ENCODE data around the gene ACVR1B. TPM values are rescaled to one million over a fixed set of nuclear protein-coding genes. Genes with fewer than 3 reads are reported as not detected.

ACVR1B gene
- total and polyA plus RNA-seq, 11 donors = 7.4 to 19.8 (median 11.6) TPM

DNA sequence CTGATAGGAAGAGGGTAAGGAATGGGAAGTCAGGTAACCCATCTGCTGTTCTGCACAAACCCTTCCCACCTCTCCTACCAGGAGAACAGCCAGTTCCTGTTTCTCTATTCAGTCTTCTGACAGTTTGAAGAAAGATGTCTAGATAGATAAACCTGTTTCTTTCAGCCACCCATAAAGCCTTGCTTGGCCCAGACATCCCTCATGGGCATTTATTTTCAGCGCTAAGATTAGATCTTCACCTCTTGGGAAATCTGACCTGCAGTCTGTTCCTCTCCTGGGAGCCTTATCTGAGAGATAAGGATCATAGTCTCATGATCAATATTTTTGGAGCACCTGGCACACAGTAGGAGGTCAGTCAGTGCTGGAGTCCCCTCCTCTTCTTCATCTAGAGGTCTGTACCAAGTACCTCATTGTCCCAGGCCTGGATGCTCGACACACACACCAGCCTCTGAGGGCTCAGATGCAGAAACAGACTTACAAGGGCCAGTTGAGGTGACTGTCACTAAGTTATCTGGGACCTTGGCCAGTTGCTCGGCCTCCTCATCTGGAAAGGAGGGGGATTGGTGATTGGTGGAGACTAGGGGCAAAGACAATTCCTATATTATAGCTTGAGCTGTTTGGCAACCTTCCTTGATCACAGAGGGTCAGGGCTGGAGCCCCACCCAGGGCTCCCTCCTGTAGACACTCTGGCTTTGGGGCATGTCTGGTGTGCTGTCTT lies 26.0 kb upstream of the ACVR1B start:
- TF ChIP-seq CTCF (IDR thresholded peaks at IDR 0.05) (no peak), POLR2A (IDR thresholded peaks at IDR 0.05) (no peak)
- intact Hi-C loops (cut with DNase I) = loop anchor here in 3 of 10 donors (2.0 to 10.0 kb wide), 4 partner anchors 33 to 55 kb away; no protein-coding TSS in a partner anchor
- Histone ChIP-seq H3K27ac (peak overlapping the region; percentile 10 to 81 (median 59)), H3K9me3 (no peaks in the 10 kb centered on the region), H3K4me3 (no peak overlapping the region), H3K4me1 (peaks cover 0 to 47% (median 28%) of the 10 kb centered on the region in 12 donors), H3K36me3 (peaks cover 0 to 7% (median 0%) of the 10 kb centered on the region in 9 donors), H3K27me3 (no peaks in the 10 kb centered on the region)
- WGBS, 4 donors = 38 to 68% (median 53%) methylated on average over 2 to 3 of the region's 3 CpGs
- no peak for DNase-seq
- ATAC-seq = peak in 1 of 4 donors; percentile 3

DNA sequence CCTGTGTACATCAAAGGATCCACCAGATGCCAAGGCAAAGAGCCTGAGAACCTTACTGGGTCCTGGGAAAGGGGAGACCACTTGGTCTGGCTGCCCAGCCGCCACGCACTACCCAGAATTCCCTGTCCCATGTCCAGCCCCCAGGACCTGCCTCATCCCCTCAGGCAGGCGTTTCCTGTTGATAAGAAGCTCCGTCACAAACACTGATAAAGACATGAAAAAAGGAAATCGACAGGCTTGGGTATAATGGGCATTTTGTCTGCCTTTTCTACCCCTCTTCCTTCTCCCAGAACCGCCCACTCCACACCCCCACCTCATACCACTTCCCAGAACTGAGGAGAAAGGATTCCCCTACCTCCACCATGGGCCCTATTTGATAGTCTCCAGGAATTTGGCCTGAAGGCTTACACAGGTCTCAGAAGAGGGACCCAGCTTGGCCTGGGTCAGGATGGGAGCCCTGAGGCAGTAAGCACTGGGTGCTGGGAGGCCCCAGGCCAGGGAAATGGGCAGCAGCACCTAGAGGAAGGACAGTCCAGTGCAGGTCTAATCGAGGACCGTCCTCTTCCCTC lies 25.4 kb upstream of the ACVR1B start:
- no peaks in the 10 kb centered on the region for H3K9me3 ChIP-seq
- intact Hi-C loops (cut with DNase I) = loop anchor here in 3 of 10 donors (2.0 to 10.0 kb wide), 4 partner anchors 34 to 55 kb away; no protein-coding TSS in a partner anchor
- no peak for TF ChIP-seq CTCF (IDR thresholded peaks at IDR 0.05)
- no peak for TF ChIP-seq POLR2A (IDR thresholded peaks at IDR 0.05)
- H3K36me3 ChIP-seq = peaks cover 0 to 2% (median 0%) of the 10 kb centered on the region in 9 donors
- ATAC-seq (peak in 3 of 4 donors; percentile 3 to 68 (median 39)), DNase-seq (peak in 1 of 5 donors; percentile 55)
- peaks cover 0 to 47% (median 28%) of the 10 kb centered on the region in 12 donors for H3K4me1 ChIP-seq
- no peak overlapping the region for H3K4me3 ChIP-seq
- WGBS, 4 donors = 48 to 54% (median 52%) methylated on average over 8 of the region's 8 CpGs
- H3K27ac ChIP-seq = peak overlapping the region; percentile 10 to 81 (median 59)
- no peaks in the 10 kb centered on the region for H3K27me3 ChIP-seq

DNA sequence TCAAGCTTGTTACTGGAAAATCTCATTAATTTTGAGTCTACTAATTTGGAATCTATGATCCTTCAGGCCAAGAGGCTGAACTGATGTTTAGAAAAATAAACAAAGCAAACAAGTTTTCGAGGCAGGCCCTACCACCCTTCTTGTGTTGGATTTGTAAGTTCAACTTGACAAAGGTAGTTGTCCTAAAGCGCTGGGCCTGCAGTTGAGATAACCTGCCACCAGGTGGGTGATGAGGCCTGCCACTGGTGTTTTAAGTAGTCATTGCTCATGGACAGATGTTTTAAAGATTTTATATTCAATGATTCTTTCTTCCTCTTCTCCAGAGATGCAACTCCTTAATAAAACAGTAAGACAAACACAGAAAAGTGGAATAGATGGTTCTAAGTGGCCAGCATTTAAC lies 24.8 kb upstream of the ACVR1B start:
- Histone ChIP-seq H3K4me1 (peaks cover 0 to 45% (median 28%) of the 10 kb centered on the region in 12 donors), H3K4me3 (no peak overlapping the region), H3K27me3 (no peaks in the 10 kb centered on the region), H3K9me3 (no peaks in the 10 kb centered on the region), H3K27ac (peak overlapping the region in 11 of 12 donors; percentile 22 to 81 (median 66)), H3K36me3 (no peaks in the 10 kb centered on the region)
- no peak for ATAC-seq
- intact Hi-C loops (cut with DNase I) = loop anchor here in 3 of 10 donors (2.0 to 10.0 kb wide), 4 partner anchors 34 to 54 kb away; no protein-coding TSS in a partner anchor
- DNase-seq = peak in 1 of 5 donors; percentile 29
- TF ChIP-seq POLR2A (IDR thresholded peaks at IDR 0.05) (no peak), CTCF (IDR thresholded peaks at IDR 0.05) (peak in 9 of 12 donors; percentile 12 to 37 (median 28))
- 94 to 99% (median 97%) methylated on average over 2 of the region's 2 CpGs for WGBS, 4 donors

All from heart left ventricle (tissue), 16 donors.